NCI-H2081 (cell line): Measurements from ENCODE around the gene SERTAD3.

Experiments used
- DNase-seq, 2 experiments: peaks; one replicate each; lab custom pipeline; 2025; lab: John Stamatoyannopoulos, UW

Gene SERTAD3

GRCh38 chr19:40425450-40426287 is 18.5 kb downstream of the SERTAD3 start, which contains the start of gene SERTAD1:
Gene SERTAD1 (minus strand): TSS chr19:40425992. CDS start chr19:40423546, 2,446 bp downstream.
- peak; percentile 98 to 99 for DNase-seq

DNA sequence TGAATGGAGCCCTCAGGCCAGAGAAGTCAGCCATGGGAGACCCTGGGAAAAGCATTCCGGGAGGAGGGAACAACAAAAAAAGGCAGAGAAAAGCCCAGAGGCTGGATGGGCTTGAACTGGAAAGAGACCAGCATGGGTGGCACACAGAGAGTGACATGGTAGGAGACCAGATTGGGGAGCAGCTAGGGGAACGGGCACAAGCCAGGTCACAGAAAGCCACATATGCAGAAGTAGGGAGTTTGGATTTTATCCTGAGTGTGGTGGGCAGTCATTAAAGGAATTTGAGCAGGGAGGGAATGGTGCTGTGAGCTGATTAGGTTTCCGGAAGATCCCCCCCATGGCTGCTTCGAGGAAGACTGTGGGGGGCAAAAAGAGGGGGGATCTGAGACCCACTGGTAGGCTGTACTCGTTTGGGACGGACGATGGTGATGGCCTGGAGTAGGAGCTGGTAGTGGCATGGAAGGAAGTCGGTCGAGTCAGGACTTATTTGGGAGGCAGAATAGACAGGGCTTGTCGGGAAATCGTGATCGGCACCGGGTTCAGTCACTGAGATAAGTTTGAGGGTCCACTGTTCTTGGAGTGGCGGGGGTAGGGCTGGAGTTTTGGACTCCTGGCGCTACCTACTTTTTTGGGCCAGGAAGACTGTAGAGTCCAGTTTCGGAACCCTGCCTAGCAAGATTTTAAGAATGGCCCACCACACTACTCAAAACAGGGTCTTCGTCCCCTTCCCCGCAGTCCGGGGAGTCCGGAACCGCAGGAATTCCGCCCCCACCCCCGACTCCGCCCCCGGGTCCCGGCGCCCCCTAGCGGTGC is 19.3 kb downstream of the SERTAD3 start:
- DNase-seq = no peak

DNA sequence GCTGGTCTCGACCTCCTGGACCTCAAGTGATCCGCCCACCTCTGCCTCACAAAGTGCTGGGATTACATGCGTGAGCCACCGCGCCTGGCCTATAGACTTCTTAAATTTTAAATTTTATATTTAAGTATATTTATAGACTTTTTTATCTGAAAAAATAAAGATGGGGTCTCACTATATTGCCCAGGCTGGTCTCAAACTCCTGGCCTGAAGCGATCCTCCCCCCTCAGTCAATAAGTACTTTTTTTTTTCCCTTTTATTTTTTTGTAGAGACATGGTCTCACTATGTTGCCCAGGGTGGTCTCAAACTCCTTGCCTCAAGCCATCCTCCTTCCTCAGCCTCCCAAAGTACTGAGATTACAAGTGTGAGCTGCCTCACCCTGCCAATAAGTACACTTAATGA is 20.2 kb downstream of the SERTAD3 start:
- DNase-seq = no peak

DNA sequence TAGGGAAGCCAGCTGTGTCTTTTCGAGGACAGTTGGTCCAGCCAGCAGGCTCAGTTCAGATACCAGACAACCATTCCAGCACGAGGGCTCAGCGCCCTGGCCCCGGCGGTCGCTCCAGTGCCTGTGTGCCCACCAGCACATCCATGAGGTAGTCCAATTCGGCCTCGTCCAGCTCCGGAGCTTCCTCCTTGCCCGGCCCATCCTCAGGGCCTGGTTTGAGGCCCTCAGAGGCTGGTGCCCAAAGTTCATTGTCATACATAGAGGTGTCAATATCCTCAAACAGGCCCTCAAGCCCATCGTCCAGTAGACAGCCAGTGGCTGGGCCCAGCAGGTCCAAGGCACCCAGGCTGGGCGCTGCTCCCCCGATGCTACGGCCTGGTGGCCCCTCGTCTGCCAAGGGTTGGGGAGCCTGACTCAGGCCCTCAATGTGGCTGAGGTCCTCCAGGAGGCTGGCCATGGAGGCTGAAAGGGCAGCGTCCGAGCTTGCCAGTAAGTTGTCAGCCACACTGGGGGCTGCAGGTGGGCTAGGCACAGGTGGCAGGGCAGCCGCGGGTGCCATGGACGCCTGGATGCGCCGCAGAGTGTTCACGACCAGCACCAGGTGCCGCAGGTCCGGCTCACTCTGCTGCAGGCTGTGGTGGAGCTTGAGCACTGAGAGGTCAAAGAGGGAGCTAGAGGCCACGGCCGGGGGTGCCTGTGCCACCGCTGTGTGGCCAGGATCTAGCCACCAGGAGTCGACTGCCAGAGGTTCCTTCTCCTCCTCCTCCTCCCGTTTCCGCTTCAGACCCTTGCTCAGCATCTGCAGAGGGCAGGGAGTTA is 21.2 kb downstream of the SERTAD3 start:
- DNase-seq = no peak

DNA sequence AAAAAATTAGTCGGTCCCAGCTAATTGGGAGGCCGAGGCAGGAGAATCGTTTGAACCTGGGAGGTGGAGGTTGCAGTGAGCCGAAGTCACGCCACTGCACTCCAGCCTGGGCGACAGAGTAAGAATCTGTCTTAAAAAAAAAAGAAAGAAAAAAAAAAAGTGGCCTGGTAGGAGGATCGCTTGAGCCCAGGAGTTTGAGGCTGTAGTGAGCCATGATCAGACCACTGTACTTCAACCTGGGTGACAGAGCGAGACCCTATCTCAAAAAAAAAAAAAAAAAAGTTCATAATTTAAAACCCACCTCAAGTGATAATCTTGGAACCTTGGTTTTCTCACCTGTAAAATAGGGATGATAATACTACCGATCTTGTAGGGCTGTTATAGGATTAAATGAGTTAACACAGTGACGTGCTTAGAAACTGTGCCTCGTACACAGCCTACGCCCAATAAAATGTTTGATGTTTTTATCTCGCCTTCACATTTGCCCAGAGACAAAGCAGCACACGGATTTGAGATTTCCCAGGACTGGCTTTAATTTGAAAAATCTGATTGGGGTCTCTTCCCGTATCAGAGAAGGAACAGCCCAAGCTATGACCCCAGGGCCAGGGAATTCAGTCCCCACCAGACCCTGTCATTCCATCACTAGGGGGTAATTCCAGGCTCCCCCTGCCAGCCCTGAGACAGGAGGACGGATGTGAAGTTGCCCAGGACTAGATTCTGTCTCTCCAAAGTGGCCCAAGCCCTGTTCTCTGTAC is 22.0 kb downstream of the SERTAD3 start:
- no peak for DNase-seq

DNA sequence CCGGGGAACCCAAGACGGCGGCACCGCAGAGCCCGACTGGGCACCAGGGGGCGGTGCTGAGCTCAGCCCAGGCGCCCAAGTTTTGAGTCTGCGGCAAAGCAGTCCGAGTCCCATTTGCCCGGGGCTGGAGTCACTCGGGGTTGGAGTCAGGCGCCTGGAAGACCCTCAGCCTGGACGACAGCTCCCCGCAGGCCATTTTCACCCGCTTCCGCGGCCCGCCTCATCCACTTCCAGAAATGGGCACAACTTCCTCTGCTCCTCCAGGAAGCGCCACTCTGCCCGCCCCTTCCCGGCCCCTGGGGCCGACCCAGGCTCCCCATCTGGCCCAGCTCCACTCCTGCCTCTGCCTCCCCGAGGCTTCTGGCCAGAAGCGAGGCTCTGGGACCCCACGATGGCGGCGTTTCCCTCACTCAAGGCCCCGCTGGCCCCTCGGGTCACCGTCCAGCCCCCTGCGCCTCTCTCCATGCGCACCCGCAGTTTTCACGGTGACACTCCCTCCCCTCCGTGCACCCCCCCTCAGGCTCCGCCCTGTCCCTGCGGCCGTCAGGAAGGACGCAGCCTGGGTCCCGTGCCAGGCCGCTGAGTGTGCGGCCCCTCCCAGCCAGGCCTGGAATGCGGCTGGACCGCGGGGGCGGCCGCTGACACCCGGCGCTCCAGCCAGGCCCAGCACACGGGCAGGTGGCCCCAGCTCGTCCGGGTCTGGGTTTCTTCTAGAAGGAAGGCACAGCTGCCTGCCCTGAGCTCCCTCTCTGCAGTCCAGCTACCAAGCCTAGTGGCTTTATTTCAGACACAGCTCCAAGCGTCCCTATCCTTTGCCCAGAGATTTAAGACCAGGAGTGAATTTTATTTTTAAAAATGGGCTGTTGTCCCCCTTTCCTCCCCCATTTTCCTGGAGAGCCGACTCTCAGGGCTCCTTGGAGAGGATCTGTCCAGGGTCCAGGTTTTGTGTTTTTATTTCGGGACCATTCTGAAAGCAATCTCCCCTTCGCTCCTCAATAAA is 23.1 kb downstream of the SERTAD3 start:
- DNase-seq = peak; percentile 81 to 83

- no peak for DNase-seq
These were observed 23.7 kb downstream of the SERTAD3 start for GRCh38 chr19:40420451-40420765.

DNA sequence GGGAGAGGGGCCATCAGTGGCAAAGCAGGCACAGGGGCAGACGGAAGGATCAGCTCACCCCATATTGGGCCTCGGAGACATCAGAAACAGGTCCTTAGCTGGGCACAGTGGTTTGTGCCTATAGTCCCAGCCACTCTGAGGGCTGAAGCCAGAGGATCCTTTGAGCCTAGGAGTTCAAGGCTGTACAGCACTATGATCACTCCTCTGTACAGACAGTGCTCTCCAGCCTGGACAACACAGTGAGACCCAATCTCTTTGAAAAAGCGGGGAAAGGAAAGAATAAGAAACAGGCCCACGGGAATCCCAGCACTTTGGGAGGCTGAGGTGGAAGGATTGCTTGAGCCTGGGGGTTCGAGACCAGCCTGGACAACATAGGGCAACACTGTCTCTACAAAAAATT is 24.4 kb downstream of the SERTAD3 start:
- DNase-seq = no peak

GRCh38 chr19:40419066-40419612 is 25.0 kb downstream of the SERTAD3 start:
- DNase-seq = no peak

DNA sequence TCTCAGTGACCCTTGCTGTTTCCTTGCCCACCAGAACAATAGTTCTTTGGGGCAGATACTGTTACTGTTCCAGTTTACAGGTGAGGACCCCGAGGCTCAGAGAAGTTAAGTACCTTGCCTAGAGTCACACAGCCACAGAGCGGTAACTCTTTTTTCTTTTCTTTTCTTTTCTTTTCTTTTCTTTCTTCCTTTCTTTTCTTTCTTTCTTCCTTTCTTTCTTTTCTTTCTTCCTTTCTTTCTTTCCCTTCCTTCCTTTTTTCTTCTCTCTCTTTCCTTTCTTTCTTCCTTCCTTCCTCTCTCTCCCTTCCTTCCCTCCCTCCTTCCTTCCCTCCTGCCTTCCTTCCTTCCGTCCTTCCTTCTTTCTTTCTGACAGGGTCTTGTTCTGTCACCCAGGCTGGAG is 26.1 kb downstream of the SERTAD3 start:
- no peak for DNase-seq

DNA sequence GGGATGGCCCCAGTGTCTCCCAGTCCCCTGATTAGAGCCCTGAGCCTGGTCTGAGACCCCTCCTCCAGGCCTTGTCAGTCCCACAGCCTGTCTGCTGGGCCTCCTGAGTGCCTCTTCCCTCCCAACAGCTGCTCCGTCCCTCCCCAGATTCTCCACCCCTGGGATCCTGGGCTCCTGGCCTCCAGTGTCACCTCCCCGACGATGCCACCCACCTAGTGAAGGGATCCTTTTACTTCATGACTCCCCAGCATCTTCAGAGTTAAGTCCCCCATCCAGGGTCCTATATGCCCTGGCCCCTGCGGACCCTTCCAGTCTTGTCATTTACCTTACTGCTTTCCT is 26.5 kb downstream of the SERTAD3 start:
- DNase-seq = no peak

DNA sequence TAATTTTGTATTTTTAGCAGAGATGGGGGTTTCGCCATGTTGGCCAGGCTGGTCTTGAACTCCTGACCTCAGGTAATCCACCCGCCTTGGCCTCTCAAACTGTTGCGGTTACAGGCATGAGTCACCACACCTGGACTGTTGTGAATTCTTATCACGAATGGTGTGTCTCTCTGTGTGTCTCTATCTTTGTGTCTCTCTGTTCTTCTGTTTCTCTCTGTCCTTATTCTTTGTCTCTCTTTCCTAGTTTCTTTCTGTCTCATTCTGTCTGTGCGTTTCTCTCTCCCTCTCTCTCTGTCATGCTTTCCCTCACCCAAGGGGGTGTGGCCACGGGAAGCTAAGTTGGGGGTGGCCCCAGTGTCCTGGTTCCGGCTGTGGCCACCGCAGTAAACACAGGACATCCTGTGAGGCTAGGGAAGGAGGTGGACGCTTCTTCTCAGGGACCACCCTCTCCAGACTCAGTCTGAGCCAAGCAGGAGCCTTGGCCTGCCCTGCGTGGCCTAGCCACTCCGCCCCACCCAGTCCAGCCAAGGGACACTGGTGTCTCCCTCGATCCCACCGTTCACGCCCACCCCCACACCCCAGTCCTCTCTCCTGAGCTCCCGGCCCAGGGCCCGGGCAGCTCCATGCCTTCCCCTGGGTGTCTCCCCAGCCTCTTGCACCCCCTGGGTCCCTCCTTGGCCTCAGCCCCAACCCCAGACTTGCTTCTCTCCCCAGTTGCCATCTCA is 27.1 kb downstream of the SERTAD3 start:
- no peak for DNase-seq

GRCh38 chr19:40415768-40416167 is 28.4 kb downstream of the SERTAD3 start:
- no peak for DNase-seq

- no peak for DNase-seq
These were observed 29.3 kb downstream of the SERTAD3 start for GRCh38 chr19:40414542-40415535.

DNA sequence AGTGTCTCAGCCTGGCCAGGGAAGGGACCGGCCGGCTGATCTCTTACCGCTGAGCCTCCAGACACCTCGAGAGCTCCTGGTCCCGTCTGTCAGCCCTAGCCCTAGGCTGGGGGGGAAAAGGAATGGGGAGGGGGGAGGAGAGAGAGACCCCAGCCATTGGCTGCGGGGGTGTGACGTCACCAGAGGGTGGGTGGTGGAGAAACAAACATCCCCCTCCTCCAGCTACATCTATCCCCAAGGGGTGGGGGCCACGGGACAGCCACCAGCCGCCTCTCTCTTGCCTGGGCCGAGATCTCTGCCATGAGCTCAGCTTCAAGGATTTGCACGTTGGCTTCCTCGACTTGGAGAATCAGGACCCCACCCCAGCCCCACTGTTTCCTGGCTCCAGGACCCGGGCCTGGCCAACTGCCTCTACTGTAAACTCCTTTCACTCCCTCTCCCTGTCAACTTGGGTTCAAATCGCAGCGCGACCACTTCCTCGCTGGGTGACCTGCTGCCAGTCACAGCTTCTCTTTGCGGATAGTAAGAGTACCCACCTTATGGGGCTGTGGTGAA is 30.8 kb downstream of the SERTAD3 start, which contains the start of gene PRX:
Gene PRX (minus strand): TSS at position 88 of the 555 bp plus-strand sequence. CDS start 5,446 bp downstream, outside the sequence.
- DNase-seq = no peak

DNA sequence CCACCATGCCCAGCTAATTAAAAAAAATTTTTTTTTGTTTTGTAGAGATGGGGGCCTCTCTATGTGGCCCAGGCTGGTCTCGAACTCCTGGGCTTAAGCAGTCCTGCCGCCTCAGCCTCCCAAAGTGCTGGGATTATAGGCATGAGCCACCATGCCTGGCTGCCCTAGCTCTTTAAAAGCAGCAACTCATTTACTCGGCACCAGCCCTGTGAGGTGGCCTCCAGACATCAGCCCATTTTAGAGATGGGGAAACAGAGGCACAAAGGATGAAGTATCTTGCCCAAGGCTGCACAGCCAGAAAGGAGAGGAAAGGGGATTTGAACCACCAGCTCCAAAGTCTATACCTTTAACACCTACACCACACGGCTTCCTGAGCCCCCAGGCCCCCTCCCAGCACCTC is 31.3 kb downstream of the SERTAD3 start:
- no peak for DNase-seq

- DNase-seq = no peak
These were observed 32.1 kb downstream of the SERTAD3 start for GRCh38 chr19:40411958-40412499.
